ENCODE results near the gene UNC5B. TPM values are rescaled to one million over a fixed set of nuclear protein-coding genes. Genes with fewer than 3 reads are reported as not detected.

UNC5B gene
- total RNA-seq, 1 experiment from 2014 or later = 14.4 TPM

DNA sequence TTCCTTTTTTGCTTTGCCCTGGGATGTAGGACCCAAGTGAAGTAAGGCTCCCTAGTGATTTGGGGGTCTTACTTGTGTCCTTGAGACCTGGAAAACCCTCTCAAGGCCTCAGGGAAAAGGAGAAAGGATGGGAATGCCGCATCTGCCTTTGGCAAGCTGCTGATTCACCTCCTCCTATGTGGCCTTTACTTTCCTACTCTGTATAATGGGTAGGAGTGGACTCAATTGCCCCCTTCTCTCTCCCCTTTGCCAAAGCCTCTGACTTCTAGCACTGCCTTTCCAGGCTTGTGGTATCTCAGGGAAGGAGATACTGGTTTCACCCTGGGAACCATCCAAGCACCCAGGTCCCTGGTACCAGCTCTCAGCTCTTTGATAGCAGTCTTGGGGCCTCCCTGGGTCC is 35.4 kb downstream of the UNC5B start:
- in situ Hi-C loops (cut with HindIII; ENCODE audit: low sequenced_read_pairs) = loop anchor here (5.0 kb wide), 1 partner anchor 106 kb away; no protein-coding TSS in a partner anchor
- DNase-seq (ENCODE audit: low spot score) = no peak

DNA sequence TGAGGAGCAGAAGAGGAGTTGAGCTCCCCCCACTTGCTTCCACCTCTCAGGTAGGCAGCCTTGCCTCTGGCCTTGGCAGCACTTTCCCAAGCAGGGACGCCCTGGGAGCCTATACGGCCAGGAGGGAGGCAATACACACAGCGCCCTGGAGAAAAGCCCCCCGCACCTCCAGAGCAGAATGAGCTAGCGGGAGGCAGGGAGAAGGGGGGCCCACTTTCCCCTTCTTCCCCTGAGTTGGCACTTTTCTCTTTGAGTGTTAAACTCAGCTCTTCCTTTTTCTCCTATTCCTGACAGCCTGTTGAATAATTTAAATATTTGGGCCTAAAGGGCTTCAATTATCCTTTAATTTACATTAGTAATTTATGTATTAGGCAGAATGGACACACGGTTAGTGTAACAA is 35.8 kb downstream of the UNC5B start:
- DNase-seq (ENCODE audit: low spot score) = no peak
- in situ Hi-C loops (cut with HindIII; ENCODE audit: low sequenced_read_pairs) = loop anchor here (5.0 kb wide), 1 partner anchor 106 kb away; no protein-coding TSS in a partner anchor

GRCh38 chr10:71249996-71250395 is 37.6 kb downstream of the UNC5B start:
- in situ Hi-C loops (cut with HindIII; ENCODE audit: low sequenced_read_pairs) = loop anchor here (5.0 kb wide), 1 partner anchor 108 kb away; no protein-coding TSS in a partner anchor
- no peak for DNase-seq (ENCODE audit: low spot score)

- DNase-seq (ENCODE audit: low spot score) = no peak
- in situ Hi-C loops (cut with HindIII; ENCODE audit: low sequenced_read_pairs) = no loop called here
Observed at GRCh38 chr10:71250405-71250804, 38.0 kb downstream of the UNC5B start.

DNA sequence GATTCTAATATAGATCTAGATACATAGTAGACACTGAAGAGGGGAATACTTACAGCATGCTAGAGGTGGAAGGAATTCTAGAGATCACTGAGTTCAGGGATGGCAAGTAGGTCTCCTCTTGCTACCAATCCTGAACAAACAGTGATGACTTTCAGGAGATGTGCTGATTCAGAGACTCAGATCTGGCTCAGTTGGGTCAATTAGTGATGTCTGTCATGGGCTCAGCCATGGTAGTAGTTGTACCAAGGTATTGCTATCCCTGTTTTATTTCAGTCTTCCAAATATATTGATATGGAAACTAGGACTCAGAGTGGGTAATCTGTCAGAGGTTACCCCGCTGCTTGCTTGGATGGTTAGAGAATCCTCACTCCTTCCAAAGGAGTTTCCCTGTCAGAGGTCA is 38.5 kb downstream of the UNC5B start:
- no peak for DNase-seq (ENCODE audit: low spot score)
- in situ Hi-C loops (cut with HindIII; ENCODE audit: low sequenced_read_pairs) = no loop called here

DNA sequence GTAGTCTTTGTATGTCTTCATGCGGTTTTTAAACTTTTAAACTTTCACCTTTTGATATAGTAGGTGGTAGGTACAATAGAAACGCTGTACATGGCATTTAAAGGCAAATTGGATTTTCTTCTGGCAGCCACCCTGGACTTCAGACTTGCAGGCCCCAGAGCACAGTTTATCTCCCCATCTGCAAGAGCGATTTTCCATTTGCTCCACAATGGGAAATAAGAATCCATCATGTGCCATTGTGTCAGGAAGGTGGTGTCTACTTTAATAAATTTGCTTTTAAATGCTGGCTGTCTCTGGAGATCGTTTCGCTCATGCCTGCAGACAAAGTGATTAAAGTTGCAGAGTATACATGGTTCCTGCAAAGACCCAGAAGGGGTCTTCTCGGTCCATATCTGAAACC is 38.9 kb downstream of the UNC5B start:
- in situ Hi-C loops (cut with HindIII; ENCODE audit: low sequenced_read_pairs) = no loop called here
- no peak for DNase-seq (ENCODE audit: low spot score)

- no peak for DNase-seq (ENCODE audit: low spot score)
- in situ Hi-C loops (cut with HindIII; ENCODE audit: low sequenced_read_pairs) = no loop called here
Observed at GRCh38 chr10:71252220-71252619, 39.9 kb downstream of the UNC5B start.

DNA sequence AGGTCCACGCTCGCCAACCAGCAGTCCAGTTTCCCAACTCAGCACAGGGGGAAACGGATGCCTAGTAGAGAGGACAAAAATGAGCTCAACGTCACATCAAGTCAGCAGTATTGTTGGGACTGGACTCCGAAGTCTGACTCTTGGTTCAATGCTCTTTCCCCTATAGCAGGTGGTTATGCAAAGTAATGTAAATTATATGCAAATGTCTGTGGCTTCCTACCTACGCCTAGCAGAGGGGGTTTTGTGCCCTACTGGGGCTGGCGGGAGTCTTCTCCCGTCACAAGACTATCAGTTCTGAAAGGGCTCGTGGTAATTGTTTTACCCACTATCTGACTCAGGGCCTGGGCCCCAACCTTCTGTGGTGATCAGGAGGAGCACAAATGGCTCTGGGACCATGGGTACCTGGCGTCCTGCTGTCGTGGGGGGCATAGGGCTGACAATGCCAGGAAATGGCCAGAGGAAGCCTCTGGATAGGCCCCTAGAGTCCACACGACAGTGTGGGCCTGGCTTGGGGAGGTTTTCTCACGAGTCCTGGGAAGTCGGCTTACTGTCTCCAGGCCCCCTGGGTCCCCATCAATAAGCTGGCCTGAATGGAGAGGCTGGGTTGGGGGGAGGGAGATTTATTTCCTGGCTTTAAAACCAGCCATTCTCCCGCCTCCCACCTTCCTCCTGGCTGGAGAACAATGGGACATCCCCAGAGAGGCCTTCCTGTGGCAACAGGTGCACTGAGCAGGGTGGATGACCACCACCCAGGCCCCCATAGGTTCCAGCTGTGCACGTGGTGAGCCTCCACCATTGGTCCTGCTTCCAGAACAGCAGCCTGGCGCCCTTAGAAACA is 41.8 kb downstream of the UNC5B start:
- in situ Hi-C loops (cut with HindIII; ENCODE audit: low sequenced_read_pairs) = no loop called here
- no peak for DNase-seq (ENCODE audit: low spot score)

GRCh38 chr10:71254834-71255549 is 42.6 kb downstream of the UNC5B start:
- no peak for DNase-seq (ENCODE audit: low spot score)
- in situ Hi-C loops (cut with HindIII; ENCODE audit: low sequenced_read_pairs) = no loop called here

DNA sequence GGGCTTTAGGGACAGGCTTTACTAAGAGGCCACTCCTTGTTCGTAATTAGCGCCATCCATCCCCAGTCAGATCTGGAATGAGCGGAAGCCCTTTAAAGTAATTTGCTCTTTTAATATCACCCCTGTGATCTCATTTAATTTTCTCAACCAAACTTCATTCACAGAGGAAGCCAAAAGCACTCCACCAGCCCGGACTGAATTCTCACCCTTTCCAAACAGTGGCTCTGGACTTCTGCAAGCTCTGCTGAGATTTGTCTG is 43.1 kb downstream of the UNC5B start:
- in situ Hi-C loops (cut with HindIII; ENCODE audit: low sequenced_read_pairs) = no loop called here
- DNase-seq (ENCODE audit: low spot score) = no peak

DNA sequence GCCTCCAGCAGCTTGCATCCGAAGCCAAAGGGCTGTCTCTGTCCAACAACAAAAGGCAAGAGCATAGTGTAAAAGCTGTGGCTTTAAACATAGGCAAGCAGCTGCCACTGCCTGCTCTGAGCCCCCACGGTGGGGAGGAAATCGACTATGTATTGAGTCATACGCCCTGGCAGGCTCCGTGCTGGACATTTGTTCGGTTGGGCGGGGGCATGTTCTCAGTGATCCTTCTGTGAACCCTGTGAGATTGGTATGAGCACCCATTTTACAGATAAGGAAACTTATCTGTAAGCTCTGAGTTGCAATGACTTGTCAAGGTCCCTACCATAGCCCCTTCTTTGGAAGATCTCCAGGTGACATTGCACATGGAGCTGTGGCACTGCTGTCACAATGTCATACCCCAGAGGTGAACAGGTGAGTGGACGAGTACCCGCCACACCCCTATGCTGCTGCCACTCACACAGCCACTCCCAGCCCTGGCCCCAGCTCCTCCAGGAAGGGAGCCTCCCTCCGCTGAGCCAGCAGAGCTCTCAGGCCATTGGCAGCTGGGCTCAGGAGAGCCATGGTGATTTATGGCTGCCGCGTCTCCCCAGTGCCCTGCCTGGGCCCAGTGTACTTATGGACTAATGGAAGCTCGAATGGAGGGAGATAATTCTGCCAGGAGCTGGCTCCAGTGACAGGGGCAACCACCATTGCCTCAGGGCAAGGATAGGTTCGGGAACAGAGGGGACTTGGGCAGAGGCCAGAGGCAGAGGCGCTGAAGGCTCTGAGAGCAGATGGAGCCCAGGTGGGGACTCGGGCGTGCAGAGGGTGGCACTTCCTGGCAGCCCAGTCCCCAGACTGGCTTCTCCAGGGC is 43.7 kb downstream of the UNC5B start:
- in situ Hi-C loops (cut with HindIII; ENCODE audit: low sequenced_read_pairs) = no loop called here
- peak; percentile 82 for DNase-seq (ENCODE audit: low spot score)

- DNase-seq (ENCODE audit: low spot score) = no peak
- in situ Hi-C loops (cut with HindIII; ENCODE audit: low sequenced_read_pairs) = no loop called here
Observed at GRCh38 chr10:71256661-71257318, 44.4 kb downstream of the UNC5B start.

- in situ Hi-C loops (cut with HindIII; ENCODE audit: low sequenced_read_pairs) = no loop called here
- DNase-seq (ENCODE audit: low spot score) = no peak
Observed at GRCh38 chr10:71257319-71257997, 45.1 kb downstream of the UNC5B start.

DNA sequence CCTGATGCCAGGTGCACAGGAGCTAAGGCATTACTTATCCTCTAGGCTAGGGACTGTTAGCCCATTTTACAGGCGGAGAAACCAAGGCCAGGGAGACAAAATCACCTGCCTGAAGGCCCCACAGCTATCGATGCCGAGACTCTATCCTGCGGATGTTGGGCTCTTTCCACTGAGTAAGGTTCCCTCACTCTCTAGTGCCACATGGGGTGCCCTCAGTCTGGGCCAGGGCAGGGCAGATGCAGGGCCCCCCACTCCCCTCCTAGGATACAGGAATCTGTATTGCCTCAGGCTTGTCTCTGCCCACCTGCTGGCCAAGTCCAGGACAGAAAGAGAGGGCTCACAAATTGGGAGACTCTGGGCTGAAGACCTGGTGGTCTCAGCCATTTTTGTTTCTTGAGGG is 45.7 kb downstream of the UNC5B start:
- in situ Hi-C loops (cut with HindIII; ENCODE audit: low sequenced_read_pairs) = no loop called here
- no peak for DNase-seq (ENCODE audit: low spot score)

DNA sequence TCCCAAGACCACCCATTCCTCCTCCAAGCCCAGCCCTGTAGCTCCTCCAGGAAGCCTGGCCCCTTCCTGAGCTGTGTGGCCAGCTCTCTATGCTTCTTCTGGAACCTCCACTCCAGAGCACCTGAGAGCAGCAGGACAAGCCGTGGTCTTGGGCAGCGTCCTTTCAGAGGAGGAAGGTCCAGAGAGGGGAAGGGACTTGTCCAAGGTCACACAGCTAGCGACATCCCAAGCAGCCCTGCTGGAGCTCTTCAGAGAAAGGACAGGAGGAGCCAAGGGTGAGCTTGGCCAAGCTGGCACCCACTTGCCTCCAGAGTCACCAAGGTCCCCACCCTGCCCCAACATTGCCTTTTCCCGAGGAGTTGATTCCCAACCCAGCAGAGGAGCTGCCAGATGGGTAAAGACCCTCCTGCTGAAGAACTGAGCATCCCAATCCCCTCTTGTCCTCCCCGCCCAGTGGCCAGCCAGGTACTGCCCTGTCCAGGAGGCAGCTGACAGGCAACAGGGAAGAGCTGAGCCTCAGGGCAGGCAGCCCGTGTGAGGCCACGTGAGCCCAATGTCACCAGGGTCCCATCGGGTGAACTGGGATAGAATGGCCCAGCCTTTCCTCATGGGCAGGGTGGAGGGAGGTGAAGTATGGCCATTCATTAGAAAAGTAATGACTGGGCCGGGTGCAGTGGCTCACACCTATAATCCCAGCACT is 46.2 kb downstream of the UNC5B start:
- no peak for DNase-seq (ENCODE audit: low spot score)

DNA sequence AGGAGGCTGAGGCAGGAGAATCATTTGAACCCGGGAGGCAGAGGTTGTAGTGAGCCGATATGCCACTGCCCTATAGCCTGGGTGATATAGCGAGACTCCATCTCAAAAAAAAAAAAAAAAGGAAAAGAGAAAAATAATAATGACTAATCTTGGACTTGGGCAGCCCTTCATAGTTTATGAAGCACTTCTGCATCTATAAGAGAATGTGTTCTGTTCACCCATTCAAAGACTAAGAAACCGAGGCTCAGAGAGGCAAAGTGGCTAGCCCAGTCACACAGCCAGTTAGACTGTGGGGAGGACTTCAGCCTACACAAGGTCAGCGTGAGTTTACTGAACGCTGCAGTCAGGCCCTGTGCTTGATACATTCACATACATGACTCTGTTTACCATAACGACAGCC is 46.9 kb downstream of the UNC5B start:
- DNase-seq (ENCODE audit: low spot score) = no peak
- in situ Hi-C loops (cut with HindIII; ENCODE audit: low sequenced_read_pairs) = no loop called here

More for the DNA sequence above, 46.2 kb downstream of the UNC5B start:
- in situ Hi-C loops (cut with HindIII; ENCODE audit: low sequenced_read_pairs) = no loop called here

DNA sequence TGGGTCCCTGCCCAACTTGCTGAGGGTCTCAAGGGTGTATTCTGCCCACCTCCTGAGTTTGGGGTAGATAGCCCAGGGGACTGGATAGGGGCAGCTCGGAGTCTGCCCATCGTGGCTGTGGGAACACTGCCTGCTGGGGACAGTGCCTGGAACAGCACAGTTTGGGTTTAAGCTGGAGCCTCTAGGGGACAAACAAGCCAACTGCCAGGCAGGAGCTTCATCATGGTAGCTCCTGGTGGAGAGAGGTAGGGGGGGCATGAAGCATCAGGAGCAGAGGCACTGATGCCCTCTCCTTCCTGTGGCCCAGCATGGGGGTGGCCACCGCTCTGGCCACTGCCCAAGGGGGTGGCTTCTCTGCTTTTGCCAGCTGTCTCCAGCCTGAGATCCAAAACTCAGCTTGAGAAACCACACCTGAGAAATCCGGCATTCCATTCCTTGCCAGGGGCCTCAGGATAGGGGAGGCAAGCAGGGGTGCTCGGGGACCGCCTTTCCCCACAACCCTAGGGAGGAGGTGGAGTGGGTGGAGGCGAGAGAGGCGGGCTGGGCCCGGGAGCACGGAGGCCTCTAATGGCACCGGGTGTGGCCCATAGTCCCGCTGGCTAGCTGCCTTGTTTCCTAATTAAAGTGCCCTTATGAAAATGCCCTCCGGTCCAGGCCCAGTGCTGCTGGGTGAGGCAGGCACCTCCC is 47.6 kb downstream of the UNC5B start:
- in situ Hi-C loops (cut with HindIII; ENCODE audit: low sequenced_read_pairs) = no loop called here
- DNase-seq (ENCODE audit: low spot score) = no peak
